Ureter (tissue), 1 donor: ENCODE measurements around the gene ATOX1. TPM values are rescaled to one million over a fixed set of nuclear protein-coding genes. Genes with fewer than 3 reads are reported as not detected.
A peak's percentile ranks its signal among the peaks of the same experiment; 100 is the strongest.
"Not testable (repeated sequence)": the region's sequence is repeated elsewhere in the genome, so short reads cannot be mapped to it uniquely, and the experiment has no call there.

Experiments used
- DNase-seq: peaks from one replicate; pipeline ENCODE4 v3.0.0-alpha.2; 2020; ENCODE audit warnings: low spot score
- total RNA-seq: library from RNA; stranded (reverse); gene quantifications from one replicate; pipeline ENCODE4 v1.2.4, GENCODE V29; 2023
- donor health status: DM: yes; HTN: yes; CAD: no.

The ATOX1 gene
- total RNA-seq, 1 donor from 2014 or later = 88.6 TPM

GRCh38 chr5:151733358-151734063 is 24.9 kb downstream of the ATOX1 start:
- DNase-seq = no peak

- DNase-seq = no peak
Measured at GRCh38 chr5:151730381-151730780, 28.1 kb downstream of the ATOX1 start.

- not testable (repeated sequence) for DNase-seq
Measured at GRCh38 chr5:151729597-151729996, 28.8 kb downstream of the ATOX1 start.

- DNase-seq = no peak
Measured at GRCh38 chr5:151724360-151724759, 34.1 kb downstream of the ATOX1 start.

GRCh38 chr5:151722546-151722945 is 35.9 kb downstream of the ATOX1 start:
- DNase-seq = no peak

- no peak for DNase-seq
Measured at GRCh38 chr5:151721812-151722391, 36.5 kb downstream of the ATOX1 start.

GRCh38 chr5:151721087-151721646 is 37.3 kb downstream of the ATOX1 start:
- DNase-seq = no peak

- no peak for DNase-seq
Measured at GRCh38 chr5:151720215-151720614, 38.2 kb downstream of the ATOX1 start.

- no peak for DNase-seq
Measured at GRCh38 chr5:151719228-151720000, 39.0 kb downstream of the ATOX1 start.

GRCh38 chr5:151718646-151719045 is 39.8 kb downstream of the ATOX1 start:
- no peak for DNase-seq

- no peak for DNase-seq
Measured at GRCh38 chr5:151718153-151718552, 40.3 kb downstream of the ATOX1 start.

GRCh38 chr5:151717416-151717815 is 41.0 kb downstream of the ATOX1 start:
- no peak for DNase-seq

GRCh38 chr5:151709109-151709735 is 49.2 kb downstream of the ATOX1 start:
- DNase-seq = no peak

- DNase-seq = no peak
Measured at GRCh38 chr5:151708126-151708525, 50.3 kb downstream of the ATOX1 start.

GRCh38 chr5:151707567-151707966 is 50.9 kb downstream of the ATOX1 start:
- DNase-seq = no peak

- no peak for DNase-seq
Measured at GRCh38 chr5:151706906-151707305, 51.5 kb downstream of the ATOX1 start.

- no peak for DNase-seq
Measured at GRCh38 chr5:151703780-151704179, 54.7 kb downstream of the ATOX1 start.

- DNase-seq = no peak
Measured at GRCh38 chr5:151703227-151703626, 55.2 kb downstream of the ATOX1 start.

- no peak for DNase-seq
Measured at GRCh38 chr5:151700820-151701219, 57.6 kb downstream of the ATOX1 start.

- no peak for DNase-seq
Measured at GRCh38 chr5:151700296-151700695, 58.1 kb downstream of the ATOX1 start.

- DNase-seq = peak; percentile 75
Measured at GRCh38 chr5:151699071-151699901, 59.1 kb downstream of the ATOX1 start.
